ENCODE data around the gene CYP2C9. TPM values are rescaled to one million over a fixed set of nuclear protein-coding genes. Genes with fewer than 3 reads are reported as not detected.

The CYP2C9 gene
- total RNA-seq, 1 experiment from 2014 or later: 0.76 TPM

- intact Hi-C loops (cut with micrococcal nuclease): no loop called here
- BruUV-seq (replicated peaks): no TSS peak
- DNase-seq (ENCODE audit: low read depth, low spot score) (no peak), ATAC-seq (no peak)
- Histone ChIP-seq H3K4me3 (replicated peaks in 1 of 2; ENCODE audit: low read depth in 1 of 2, low read length in 2 of 2) (no peak overlapping the region), H3K36me3 (ENCODE audit: control insufficient read depth in 1 of 2, insufficient read depth in 2 of 2, low read length in 2 of 2) (no peaks in the 10 kb centered on the region), H3K9me3 (ENCODE audit: control insufficient read depth in 1 of 2, insufficient read depth in 1 of 2, low read depth in 1 of 2, low read length in 2 of 2) (no peaks in the 10 kb centered on the region), H3K4me1 (ENCODE audit: control insufficient read depth in 1 of 2, insufficient read depth in 2 of 2, low read length in 2 of 2) (no peaks in the 10 kb centered on the region), H3K27me3 (ENCODE audit: insufficient read depth, low read length) (no peaks in the 10 kb centered on the region), H3K4me2 (ENCODE audit: low read length) (no peak overlapping the region), H3K27ac (ENCODE audit: low read depth, low read length) (no peak overlapping the region), H3K9ac (ENCODE audit: low read length) (no peak overlapping the region), H3K79me2 (ENCODE audit: insufficient read depth, low read length) (no peaks in the 10 kb centered on the region), H2AFZ (ENCODE audit: low read depth, low read length, poor library complexity, severe bottlenecking) (no peak overlapping the region), H3K9me2 (ENCODE audit: insufficient read depth) (no peaks in the 10 kb centered on the region), H4K20me1 (ENCODE audit: insufficient read depth) (no peaks in the 10 kb centered on the region)
- ChIA-PET RAD21 (ENCODE audit: low non-redundant PET in 1 of 2, low total read pairs in 2 of 2, uncharacterized antibody in 2 of 2, unreplicated experiment in 2 of 2) (no interaction called here), CTCF (no interaction called here), POLR2A (no interaction called here)
- no peak for TF ChIP-seq EZH2 (IDR thresholded peaks at IDR 0.05)
- TF ChIP-seq ZNF274 (IDR thresholded peaks at IDR 0.05; ENCODE audit: low read depth, low read length): no peak
- no peak for TF ChIP-seq ATF3 (IDR thresholded peaks at IDR 0.05)
- TF ChIP-seq SIN3A (IDR thresholded peaks at IDR 0.05; ENCODE audit: low read depth): no peak
- TF ChIP-seq POLR2AphosphoS5 (IDR thresholded peaks at IDR 0.05; ENCODE audit: low read depth, low read length): no peak
- no peak for TF ChIP-seq EZH2phosphoT487 (IDR thresholded peaks at IDR 0.05; ENCODE audit: borderline replicate concordance)
- no peak for TF ChIP-seq CTCF (IDR thresholded peaks at IDR 0.05 in 2 of 3, conservative IDR thresholded peaks at IDR 0.05 in 1 of 3; ENCODE audit: borderline replicate concordance in 1 of 3, insufficient read depth in 1 of 3, low read depth in 2 of 3, low read length in 2 of 3)
- TF ChIP-seq YY1 (IDR thresholded peaks at IDR 0.05; ENCODE audit: extremely low read depth, insufficient replicate concordance, low read depth, low read length): no peak
- TF ChIP-seq TCF7L2 (IDR thresholded peaks at IDR 0.05; ENCODE audit: borderline replicate concordance, extremely low read depth, insufficient read depth, insufficient read length): no peak
These were observed 95.9 kb downstream of the CYP2C9 start for GRCh38 chr10:95034401-95034800.
